ENCODE data around the gene SLC12A3.
A peak's percentile ranks its signal among the peaks of the same experiment; 100 is the strongest.

Gene SLC12A3

DNA sequence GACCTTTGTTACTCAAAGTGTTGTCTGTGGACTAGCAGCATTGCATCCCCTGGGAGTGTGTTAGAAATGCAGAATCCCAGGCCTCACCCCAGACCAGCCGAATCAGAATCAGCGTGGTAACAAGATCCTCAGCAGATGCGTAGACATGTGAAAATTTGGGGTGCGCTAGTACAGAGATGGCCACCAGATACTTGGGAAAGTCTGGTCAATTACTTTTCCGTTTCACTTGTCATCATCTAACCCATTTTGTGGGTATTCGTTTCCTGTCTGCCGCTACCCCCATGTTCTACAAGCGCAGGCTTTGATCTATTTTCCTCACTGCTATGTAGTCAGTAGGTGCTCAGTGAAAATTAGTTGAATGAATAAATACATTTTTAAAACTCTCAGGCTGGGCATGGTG, 33.8 kb downstream of the SLC12A3 start:
- no peak for TF ChIP-seq Cebpa-rat (IDR thresholded peaks at IDR 0.05)
- H3K9ac ChIP-seq, result peak overlapping the region in 2 of 11 experiments; percentile 5 to 43; a peak in 3 of 22 replicates
- H3K27me3 ChIP-seq, result no peaks in the 10 kb centered on the region
- no peaks in the 10 kb centered on the region for H3K9me3 ChIP-seq (replicated peaks in 1 of 11)
- no peaks in the 10 kb centered on the region for H3K36me3 ChIP-seq
- H3K27ac ChIP-seq, result peak overlapping the region in 7 of 11 experiments; percentile 2 to 52 (median 33); a peak in 10 of 22 replicates
- no peaks in the 10 kb centered on the region for H4K20me1 ChIP-seq
- H3K4me1 ChIP-seq, result peaks cover 22 to 51% (median 28%) of the 10 kb centered on the region in 10 experiments
- peak overlapping the region in 3 of 10 experiments; percentile 1 to 34 (median 7); a peak in 2 of 20 replicates for H3K4me3 ChIP-seq
- peak overlapping the region; percentile 48 to 92 (median 79) for H3K4me2 ChIP-seq

DNA sequence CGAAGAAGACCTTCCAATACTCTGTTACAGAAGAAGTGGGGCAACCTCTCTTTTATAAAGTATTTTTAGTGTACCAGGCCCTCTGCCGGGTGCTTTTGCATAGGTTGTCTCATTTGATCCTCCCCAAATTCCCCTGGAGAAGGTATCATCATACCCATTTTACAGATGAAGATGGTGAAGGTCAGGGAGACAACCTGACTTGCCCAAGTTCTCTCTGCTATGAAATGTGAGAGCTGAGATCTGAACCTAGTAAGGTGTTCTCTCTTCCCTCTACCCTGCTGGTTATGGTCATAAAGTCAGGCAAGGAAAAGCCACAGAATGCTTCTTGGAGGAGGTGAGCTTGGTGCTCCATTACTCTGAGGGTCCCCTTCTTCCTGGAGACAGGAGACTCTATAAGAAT, 38.9 kb downstream of the SLC12A3 start:
- H3K9ac ChIP-seq, result no peak overlapping the region
- no peaks in the 10 kb centered on the region for H3K36me3 ChIP-seq
- H3K27me3 ChIP-seq, result no peaks in the 10 kb centered on the region
- no peak overlapping the region for H3K4me3 ChIP-seq
- no peak for TF ChIP-seq Cebpa-rat (IDR thresholded peaks at IDR 0.05)
- no peaks in the 10 kb centered on the region for H4K20me1 ChIP-seq
- H3K27ac ChIP-seq, result no peak overlapping the region
- H3K4me2 ChIP-seq, result no peak overlapping the region
- H3K4me1 ChIP-seq, result peaks cover 14 to 49% (median 26%) of the 10 kb centered on the region in 10 experiments
- peaks cover 0 to 6% (median 0%) of the 10 kb centered on the region in 11 experiments; a peak in 1 of 22 replicates for H3K9me3 ChIP-seq (replicated peaks in 1 of 11)

GRCh38 chr16:56907401-56907800, 42.4 kb downstream of the SLC12A3 start:
- Histone ChIP-seq H3K9me3 (replicated peaks in 1 of 11) (peaks cover 0 to 6% (median 0%) of the 10 kb centered on the region in 11 experiments; a peak in 1 of 22 replicates), H3K4me2 (0 out of 22 replicates have a peak overlapping the region, but pooled peaks of 1 of the 11 experiments have one; percentile 97), H3K4me3 (no peak overlapping the region), H4K20me1 (no peaks in the 10 kb centered on the region), H3K27ac (no peak overlapping the region), H3K36me3 (no peaks in the 10 kb centered on the region), H3K4me1 (peaks cover 22 to 52% (median 44%) of the 10 kb centered on the region in 10 experiments), H3K9ac (no peak overlapping the region), H3K27me3 (no peaks in the 10 kb centered on the region)
- TF ChIP-seq Cebpa-rat (IDR thresholded peaks at IDR 0.05), result no peak

DNA sequence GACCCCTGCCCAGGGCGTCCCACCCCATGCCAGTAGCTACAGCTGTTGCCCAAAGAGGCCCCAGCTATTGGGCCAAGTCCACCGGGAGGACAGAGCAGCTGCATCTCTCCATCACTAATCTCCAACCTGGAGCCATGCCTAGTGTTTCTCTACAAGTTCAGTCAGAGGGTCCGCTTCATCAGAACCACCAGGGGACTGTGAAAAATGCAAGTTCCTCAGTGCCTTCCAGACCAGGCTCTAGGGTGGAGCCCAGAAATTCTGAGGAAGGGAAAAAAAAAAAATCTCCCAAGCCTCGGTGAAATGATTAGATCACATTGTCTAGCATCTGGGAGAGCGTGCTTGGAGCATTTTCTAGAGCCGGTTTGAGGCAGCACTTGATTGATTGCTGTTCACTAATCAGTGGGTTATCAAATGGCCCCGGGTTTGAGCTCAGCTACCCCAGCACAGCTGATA, 44.5 kb downstream of the SLC12A3 start:
- Histone ChIP-seq H4K20me1 (no peaks in the 10 kb centered on the region), H3K27ac (peak overlapping the region in 10 of 11 experiments; percentile 68 to 93 (median 89); a peak in 18 of 22 replicates), H3K4me3 (no peak overlapping the region), H3K4me1 (peaks cover 32 to 65% (median 58%) of the 10 kb centered on the region in 10 experiments), H3K27me3 (no peaks in the 10 kb centered on the region), H3K4me2 (peak overlapping the region in 8 of 11 experiments; percentile 82 to 97 (median 93); a peak in 16 of 22 replicates), H3K9me3 (replicated peaks in 1 of 11) (peaks cover 0 to 6% (median 0%) of the 10 kb centered on the region in 11 experiments; a peak in 1 of 22 replicates), H3K9ac (peak overlapping the region in 9 of 11 experiments; percentile 41 to 78 (median 73); a peak in 13 of 22 replicates), H3K36me3 (no peaks in the 10 kb centered on the region)
- TF ChIP-seq Cebpa-rat (IDR thresholded peaks at IDR 0.05), result no peak

- Histone ChIP-seq H3K4me2 (peak overlapping the region; percentile 82 to 97 (median 90); a peak in 20 of 22 replicates), H3K9ac (peak overlapping the region in 9 of 11 experiments; percentile 41 to 78 (median 73); a peak in 16 of 22 replicates), H3K36me3 (no peaks in the 10 kb centered on the region), H3K27me3 (no peaks in the 10 kb centered on the region), H3K27ac (peak overlapping the region in 10 of 11 experiments; percentile 68 to 93 (median 89); a peak in 19 of 22 replicates), H3K9me3 (replicated peaks in 1 of 11) (peaks cover 0 to 6% (median 0%) of the 10 kb centered on the region in 11 experiments; a peak in 1 of 22 replicates), H3K4me1 (peaks cover 32 to 65% (median 58%) of the 10 kb centered on the region in 10 experiments), H4K20me1 (no peaks in the 10 kb centered on the region), H3K4me3 (peak overlapping the region in 1 of 10 experiments; percentile 0; a peak in 1 of 20 replicates)
- no peak for TF ChIP-seq Cebpa-rat (IDR thresholded peaks at IDR 0.05)
Observed at GRCh38 chr16:56910112-56910511, 45.1 kb downstream of the SLC12A3 start.

- Histone ChIP-seq H4K20me1 (no peaks in the 10 kb centered on the region), H3K4me1 (peaks cover 32 to 69% (median 60%) of the 10 kb centered on the region in 10 experiments), H3K9ac (peak overlapping the region in 9 of 11 experiments; percentile 67 to 78 (median 73); a peak in 18 of 22 replicates), H3K4me2 (peak overlapping the region; percentile 82 to 97 (median 90)), H3K27ac (peak overlapping the region; percentile 8 to 93 (median 88)), H3K36me3 (no peaks in the 10 kb centered on the region), H3K27me3 (no peaks in the 10 kb centered on the region), H3K9me3 (replicated peaks in 1 of 11) (peaks cover 0 to 6% (median 0%) of the 10 kb centered on the region in 11 experiments; a peak in 1 of 22 replicates), H3K4me3 (peak overlapping the region in 7 of 10 experiments; percentile 5 to 39 (median 15); a peak in 7 of 20 replicates)
- TF ChIP-seq Cebpa-rat (IDR thresholded peaks at IDR 0.05), result peak; percentile 78 to 99 (median 97)
Observed at GRCh38 chr16:56910654-56911539, 45.9 kb downstream of the SLC12A3 start.

DNA sequence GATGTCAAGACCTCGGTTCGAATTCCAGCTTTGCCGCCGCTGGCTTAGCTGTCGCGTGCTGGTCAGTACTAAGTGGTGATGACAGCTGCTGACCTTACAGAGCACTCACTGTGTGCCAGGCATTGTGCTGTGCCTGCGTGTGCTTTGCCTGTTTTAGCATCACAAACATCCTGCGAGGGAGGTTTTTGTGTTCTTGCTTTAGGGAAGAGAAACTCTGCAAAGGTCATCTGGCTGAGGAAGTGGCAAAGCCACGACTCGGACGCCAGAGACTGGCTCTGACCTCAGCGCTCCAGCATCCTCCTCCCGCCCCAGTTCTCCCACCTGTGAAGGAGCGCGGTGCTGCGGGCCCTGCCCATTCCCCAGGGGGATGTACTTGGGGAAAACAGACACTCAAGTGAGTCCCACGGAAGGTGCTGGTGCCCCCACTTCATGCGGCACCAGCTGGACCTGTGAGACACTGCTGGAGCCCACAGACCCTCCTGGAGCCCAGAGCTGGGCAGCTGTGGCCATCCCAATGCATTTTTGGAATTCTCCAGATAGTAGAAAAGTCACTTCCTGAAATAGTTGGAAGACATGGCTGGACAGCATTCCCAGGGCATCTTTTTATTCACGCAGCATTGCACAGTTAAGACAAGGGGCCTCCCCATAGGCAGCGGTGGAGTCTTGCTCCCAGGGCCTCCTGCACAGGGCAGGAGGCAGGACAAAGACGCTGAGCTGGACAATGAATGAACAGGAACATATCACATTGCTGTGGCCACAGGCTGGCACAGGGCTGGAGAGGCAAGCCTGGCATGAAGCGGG, 47.0 kb downstream of the SLC12A3 start:
- H3K27ac ChIP-seq, result peak overlapping the region; percentile 8 to 93 (median 88); a peak in 20 of 22 replicates
- peaks cover 0 to 6% (median 0%) of the 10 kb centered on the region in 11 experiments; a peak in 1 of 22 replicates for H3K9me3 ChIP-seq (replicated peaks in 1 of 11)
- H3K27me3 ChIP-seq, result no peaks in the 10 kb centered on the region
- H4K20me1 ChIP-seq, result no peaks in the 10 kb centered on the region
- peak overlapping the region; percentile 82 to 97 (median 90) for H3K4me2 ChIP-seq
- H3K4me1 ChIP-seq, result peaks cover 42 to 79% (median 70%) of the 10 kb centered on the region in 10 experiments
- no peaks in the 10 kb centered on the region for H3K36me3 ChIP-seq
- no peak for TF ChIP-seq Cebpa-rat (IDR thresholded peaks at IDR 0.05)
- peak overlapping the region in 1 of 10 experiments; percentile 47; a peak in 4 of 20 replicates for H3K4me3 ChIP-seq
- H3K9ac ChIP-seq, result peak overlapping the region in 10 of 11 experiments; percentile 18 to 78 (median 73); a peak in 18 of 22 replicates

Data from BLaER1 treated with 17β-estradiol and CSF1 and Interleukin-3, amounts not matched to agents 10 nM and 100 nM (cell line).